GM15510 (cell line): ENCODE measurements around the gene GEMIN8.
A peak's percentile ranks its signal among the peaks of the same experiment; 100 is the strongest.

Experiments used
- POLR2A ChIP-seq: IDR thresholded peaks from 3 replicates; pipeline ENCODE4 v1.6.1; 2011; ENCODE audit warnings: borderline replicate concordance; ENCODE audit not compliant: insufficient read length; ENCODE audit errors: extremely low read depth

GEMIN8 gene, protein sequence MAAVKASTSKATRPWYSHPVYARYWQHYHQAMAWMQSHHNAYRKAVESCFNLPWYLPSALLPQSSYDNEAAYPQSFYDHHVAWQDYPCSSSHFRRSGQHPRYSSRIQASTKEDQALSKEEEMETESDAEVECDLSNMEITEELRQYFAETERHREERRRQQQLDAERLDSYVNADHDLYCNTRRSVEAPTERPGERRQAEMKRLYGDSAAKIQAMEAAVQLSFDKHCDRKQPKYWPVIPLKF

DNA sequence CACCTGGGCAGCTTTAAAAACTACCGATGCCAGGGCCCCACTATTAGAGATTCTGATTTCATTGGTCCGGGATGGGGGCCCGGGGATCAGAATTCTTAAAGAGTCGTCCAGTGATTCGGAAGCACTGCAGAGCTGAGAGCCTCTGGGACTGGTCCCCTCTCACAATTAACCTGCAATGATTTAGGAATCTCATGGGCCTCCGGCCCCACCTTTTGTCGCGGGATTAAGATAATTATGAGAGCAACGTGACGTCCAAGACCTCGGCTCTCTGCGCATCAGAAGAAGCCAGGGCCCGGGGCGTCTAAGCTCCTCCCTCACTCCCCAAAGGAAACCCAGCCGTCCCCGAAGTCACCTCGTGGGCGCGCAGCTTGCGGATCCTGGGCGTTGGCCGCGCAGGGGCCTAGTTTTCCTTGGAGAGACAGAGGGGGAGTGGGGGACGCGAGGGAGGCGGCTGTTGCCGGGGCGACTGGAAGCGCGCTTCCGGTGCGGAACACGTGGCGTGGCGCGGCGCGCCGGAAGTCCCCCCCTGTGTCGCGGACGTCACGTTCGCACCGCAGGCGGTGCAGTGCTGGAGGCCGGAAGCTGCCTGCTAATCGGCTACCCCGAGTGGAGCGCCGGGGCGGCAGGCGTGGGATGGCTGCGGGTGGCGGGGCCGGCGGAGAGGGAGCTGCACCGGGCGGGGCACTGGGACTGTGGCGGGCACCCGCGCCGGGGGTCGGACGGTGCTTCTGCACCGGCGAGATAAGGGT lies at the start of gene GEMIN8:
TSS of gene GEMIN8 (minus strand) at position 468 of the 749 bp plus-strand sequence. CDS start 8,414 bp downstream, outside the sequence.
- peak; percentile 82 for TF ChIP-seq POLR2A

DNA sequence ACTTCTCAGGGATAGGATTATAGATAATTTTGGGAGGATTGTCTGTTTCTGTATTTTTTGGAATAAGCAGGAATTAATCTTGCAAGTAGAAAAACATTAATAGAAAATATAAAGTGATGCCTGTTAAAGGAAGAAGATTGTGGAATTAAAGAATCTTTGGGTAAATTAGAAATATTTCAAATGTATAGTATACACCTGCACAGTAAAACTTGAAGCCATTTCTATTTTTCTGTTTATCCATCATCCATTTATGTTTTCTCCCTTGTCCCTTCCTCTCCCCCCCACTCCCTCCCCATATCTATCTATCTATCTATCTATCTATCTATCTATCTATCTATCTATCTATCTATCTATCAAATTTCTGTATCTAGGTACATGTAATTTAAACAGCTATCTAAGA lies 46.9 kb upstream of the GEMIN8 start:
- TF ChIP-seq POLR2A, result no peak

DNA sequence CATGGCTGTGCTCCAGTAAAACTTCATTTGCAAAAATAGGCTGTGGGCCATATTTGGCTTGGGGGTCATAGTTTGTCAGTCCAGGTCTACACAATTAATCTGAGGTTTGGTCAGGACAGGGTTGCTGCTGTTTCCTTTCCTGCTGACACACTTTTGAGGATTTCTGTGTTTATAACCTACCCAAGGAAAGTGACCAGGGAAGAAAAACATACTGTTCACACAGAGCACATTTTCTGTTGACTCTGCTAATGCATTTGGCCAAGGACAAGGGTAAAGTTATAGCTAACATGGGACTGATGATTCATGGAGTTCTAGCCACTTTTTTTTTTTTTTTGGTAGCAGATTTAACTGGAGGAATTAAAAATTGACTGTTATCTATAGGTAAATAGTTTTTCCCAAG lies 43.9 kb upstream of the GEMIN8 start:
- no peak for TF ChIP-seq POLR2A

DNA sequence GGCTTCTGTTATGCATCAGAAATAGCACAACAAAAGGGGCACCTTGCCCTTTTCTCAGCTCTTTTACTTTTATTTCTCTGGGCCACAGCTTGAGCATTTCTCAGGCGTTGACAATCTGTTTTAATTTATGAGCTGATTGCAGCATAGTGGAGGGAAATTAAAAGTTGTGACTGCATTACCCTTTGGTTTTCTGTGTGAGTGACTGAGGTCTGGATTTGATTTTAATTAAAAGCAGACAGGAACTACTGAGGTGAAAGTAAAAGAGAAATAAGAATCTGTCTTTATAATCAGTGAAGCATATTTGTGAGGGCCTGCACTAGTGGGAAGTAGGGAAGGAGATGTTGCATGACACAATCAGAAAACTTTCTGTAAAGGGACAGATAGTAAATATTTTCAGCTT lies 43.4 kb upstream of the GEMIN8 start:
- TF ChIP-seq POLR2A, result no peak

DNA sequence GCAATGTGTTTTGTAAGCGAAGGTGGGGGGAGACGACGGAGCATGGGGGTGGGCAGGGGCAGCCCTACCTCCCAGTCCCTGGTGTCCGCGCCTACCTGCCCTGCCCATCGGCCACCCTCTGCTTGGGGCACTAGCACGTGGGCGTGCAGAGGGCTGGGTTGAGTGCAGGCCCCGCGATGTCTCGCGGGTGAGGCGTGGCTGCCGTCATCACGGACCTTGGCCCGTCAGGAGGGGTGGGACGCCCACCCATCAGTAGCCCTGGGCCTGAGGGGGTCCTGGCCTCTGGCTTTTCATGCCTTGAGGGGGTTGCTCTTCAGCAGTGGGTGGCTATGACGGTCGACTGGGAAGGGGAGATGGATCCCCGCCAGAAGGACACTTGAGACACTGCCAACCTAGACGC lies 36.1 kb upstream of the GEMIN8 start:
- TF ChIP-seq POLR2A, result no peak

DNA sequence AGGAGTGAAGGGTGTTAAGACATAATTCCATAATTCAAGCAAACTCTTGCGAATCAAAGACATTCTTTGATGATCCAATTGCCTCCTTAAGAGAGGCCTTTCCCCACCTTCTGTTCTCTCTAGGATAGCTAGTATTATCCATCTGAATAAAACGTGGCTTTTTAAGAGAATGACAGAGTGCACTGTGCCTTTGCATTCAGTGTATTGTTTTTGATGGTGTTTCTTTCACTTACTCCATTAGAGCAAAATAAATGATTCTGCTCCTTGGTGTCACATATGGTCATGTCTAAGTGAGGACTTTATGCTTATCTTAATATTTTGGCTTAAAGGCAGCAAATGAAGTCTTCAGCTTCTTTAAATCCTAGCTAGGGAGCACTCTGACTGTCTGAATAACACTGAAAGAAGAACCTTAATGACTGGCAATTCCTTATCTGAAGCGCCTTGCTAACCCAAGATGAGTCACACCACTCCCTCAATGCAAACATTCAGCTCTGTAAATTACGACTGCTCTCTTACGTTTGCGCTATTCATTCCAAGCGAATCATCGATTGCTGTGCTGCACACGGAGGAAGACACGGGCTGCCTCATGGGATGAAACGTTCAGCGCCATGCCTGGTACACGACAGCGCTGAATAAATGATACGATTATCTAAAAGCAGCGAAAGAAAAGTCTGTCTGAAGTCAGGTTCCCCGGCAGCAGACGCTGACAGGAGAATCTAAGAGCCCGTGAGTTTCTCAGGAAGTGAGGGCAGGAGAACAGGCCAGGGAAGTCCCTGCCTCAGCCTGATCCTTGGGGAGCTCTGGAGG lies 35.1 kb upstream of the GEMIN8 start:
- TF ChIP-seq POLR2A, result no peak

DNA sequence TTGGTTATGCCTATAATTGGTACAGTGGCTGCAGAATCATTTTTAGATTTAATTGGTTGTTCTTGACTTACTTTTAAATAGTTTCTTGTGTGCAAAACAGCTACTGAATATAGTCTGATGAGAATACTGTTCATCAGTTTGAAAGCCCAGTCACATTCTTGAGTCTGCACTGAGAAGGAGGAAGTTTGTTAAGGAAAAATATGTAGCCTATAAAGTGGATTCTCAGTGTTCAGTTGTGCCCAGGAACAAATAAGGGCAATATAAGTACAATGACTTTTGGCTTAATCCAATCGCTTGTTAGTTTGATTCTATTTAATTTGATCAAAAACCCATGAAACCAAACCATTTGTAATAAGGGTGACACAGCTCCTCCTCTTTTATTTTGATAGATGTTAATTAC lies 32.8 kb upstream of the GEMIN8 start:
- no peak for TF ChIP-seq POLR2A

DNA sequence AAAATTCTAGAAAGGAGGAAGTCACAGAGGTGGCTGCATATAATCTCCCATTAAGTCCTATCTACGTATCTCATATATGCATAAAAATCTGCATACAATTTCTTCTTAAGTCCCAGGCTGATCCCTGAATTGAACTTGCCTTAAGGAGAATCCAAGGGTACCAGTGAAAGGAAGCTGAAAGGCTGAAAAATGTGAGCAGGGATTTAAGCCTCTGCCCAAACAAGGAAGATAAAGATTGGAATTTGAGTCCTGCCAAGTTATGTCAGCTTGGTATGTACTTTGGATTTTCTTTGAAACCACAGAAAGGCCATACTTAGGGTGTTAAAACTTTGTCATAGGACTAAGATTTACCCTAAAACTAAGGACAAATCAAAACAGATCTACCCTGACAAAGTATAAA lies 26.5 kb upstream of the GEMIN8 start:
- TF ChIP-seq POLR2A, result no peak

DNA sequence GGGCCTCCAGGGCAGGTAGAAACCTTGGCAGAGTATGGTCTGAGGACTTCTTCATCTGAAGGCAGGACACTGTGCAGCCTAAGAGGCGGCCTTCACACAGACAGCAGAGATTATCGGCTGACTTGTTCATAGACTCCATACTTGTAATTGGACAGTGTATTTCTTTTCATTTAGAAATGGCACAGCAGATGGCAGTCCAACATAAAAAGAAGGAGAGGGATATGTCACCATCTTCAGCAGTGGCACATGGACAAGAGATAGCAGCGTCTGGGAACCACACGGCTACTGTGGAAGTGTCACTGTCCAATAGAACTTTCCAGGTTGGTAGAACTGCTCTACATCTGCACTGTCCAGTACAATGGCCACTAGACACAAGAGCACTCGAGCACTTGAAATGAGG lies 21.7 kb upstream of the GEMIN8 start:
- no peak for TF ChIP-seq POLR2A

DNA sequence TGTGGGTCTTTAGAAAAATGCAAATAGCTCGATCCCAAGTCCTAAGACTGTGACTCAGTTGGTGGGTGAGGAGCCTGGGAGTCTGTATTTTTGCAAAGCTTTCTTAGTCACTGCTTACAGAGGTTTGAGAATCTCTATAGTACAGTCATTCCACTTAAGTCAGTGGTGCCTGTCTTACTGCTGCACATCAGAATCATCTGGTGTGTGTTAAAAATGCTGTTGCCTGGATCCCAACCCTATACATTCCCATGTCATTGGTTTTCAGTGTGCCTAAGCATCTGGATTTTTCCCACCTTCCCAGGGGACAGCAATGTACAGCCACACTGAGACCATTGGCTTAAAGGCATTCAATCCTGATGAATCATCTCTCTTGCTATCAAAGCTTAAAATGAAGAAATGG lies 21.0 kb upstream of the GEMIN8 start:
- no peak for TF ChIP-seq POLR2A

DNA sequence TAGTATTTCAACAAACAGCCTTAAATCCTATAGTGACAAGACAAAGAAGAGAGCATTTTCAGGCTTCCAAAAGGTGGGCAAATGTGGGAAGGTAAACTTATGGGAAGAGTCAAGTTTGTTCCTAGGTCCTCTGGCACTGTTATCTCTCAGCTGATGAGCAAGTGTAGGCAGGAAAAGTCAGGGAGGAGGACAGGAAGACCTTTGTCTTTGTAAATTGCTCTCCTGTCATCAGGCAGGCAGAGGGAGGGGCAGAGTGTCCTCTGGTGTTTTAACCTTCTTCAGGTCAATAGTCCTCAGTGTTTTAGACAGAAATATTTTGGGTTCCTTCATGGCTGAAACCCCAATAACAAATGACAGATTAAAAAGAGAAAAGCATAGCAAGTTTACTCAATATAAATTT lies 13.5 kb upstream of the GEMIN8 start:
- no peak for TF ChIP-seq POLR2A

DNA sequence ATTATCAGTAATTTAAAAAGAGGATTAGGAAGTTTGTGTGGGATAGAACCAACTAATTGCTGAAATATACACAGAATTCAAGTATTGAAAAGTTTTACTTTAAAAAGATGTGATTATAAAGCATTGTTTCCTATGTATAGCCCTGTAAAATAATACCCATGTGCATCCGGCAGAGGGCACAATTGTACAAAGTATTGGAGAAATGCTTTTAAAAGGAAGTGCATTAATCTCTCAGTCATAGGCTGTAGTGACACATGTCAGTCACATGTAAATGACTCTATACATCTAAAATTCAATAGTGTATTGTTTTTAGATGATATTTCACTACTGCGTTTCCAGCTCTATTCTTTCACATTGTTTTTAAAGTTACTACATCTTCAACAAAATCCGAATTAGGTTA lies 9.7 kb upstream of the GEMIN8 start:
- TF ChIP-seq POLR2A, result no peak

DNA sequence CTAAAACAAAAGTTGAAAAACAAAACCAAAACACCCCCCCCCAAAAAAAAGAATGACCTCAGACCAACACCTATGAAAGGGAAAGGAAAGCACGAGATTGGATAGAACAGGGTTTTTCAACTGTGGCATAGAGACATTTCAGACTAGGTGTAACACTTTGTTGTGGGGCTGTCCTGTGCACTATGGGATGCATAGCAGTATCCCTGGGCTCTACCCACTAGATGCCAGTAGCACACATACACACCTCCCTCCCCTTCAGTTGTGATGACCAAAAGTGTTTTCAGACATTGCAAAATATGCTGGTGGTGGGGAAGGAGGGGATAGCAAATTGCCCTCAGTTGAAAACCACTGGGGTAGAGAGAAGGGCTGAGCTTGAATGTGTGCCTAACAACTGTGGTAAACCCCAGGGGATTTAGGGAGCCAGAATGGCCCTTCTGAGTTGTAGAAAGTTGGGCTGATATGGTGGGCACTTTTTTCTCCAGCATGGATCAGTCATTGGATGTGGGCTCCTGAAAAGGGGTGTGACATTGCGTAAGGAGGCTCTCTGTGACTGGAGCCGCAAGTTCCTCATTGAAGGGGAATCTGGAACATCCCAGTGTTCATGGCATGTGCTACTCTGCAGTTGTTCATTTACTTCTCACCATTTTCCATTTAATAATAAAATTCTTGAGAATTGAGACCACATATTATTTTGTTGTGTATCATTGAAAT lies 8.8 kb upstream of the GEMIN8 start:
- no peak for TF ChIP-seq POLR2A

DNA sequence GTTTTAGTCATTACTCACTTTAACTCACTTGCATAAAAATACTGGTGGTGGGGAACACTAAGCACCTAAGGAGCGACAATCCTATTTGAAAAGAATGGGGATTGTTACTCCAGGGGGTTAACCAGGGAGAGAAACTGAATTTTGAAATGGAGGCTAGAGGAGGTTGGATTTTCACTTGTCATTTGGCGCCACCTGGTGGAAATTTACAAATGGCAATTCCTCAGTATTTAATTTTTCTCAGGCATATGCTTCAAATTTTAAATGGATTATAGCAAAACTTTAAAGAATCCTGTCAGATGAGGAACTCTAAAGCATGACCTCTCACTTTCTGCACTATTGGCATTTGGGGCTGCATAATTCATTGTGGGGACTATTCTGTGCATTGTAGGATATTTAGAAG lies 2.7 kb upstream of the GEMIN8 start:
- TF ChIP-seq POLR2A, result no peak

DNA sequence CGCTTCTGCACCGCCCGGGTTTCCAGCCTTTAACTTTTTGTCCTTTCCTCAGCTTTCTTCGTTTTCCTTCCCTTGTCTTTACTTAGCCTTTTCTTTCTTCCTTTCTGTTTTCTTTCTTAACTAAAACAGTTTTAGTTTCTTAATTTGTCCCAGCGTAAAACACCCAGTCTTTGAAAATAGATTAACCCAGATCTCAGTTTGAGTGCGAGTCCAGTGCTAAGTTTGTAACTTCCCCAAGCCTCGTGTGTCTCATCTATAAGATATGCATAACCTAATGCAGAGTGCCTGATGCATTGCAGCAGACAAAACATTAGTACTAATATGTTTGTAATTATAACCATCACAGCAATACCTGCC lies 460 bp upstream of the GEMIN8 start:
- TF ChIP-seq POLR2A, result no peak
